Suprapubic skin (tissue), 4 donors: ENCODE results near the gene DCAF7. TPM values are rescaled to one million over a fixed set of nuclear protein-coding genes. Genes with fewer than 3 reads are reported as not detected.

Experiments used
- DNase-seq, 2 donors: peaks; one replicate each; pipeline ENCODE4 v3.0.0-alpha.2; 2019; ENCODE audit warnings: low spot score in 2 of 2
- H3K27ac ChIP-seq: fragments of 200-600 bp; sonication (generic); one replicate; pipeline ENCODE4 v1.5.1; 2019
- H3K27me3 ChIP-seq: fragments of 200-600 bp; sonication (generic); one replicate; pipeline ENCODE4 v1.5.1; 2019
- H3K36me3 ChIP-seq: fragments of 200-600 bp; sonication (generic); one replicate; pipeline ENCODE4 v1.5.1; 2019
- H3K4me1 ChIP-seq: fragments of 200-600 bp; sonication (generic); one replicate; pipeline ENCODE4 v1.5.1; 2019
- H3K4me3 ChIP-seq: fragments of 200-600 bp; sonication (generic); one replicate; pipeline ENCODE4 v1.5.1; 2019; ENCODE audit warnings: mild to moderate bottlenecking
- H3K9me3 ChIP-seq: fragments of 200-600 bp; sonication (generic); one replicate; pipeline ENCODE4 v1.5.1; 2019
- CTCF ChIP-seq, 2 donors: fragments of 200-600 bp in 1 of 2; fragments of 450-650 bp in 1 of 2; sonication (generic) in 1 of 2; IDR thresholded peaks; one replicate each; pipeline ENCODE4 v1.5.1; 2016 to 2019; ENCODE audit warnings: antibody characterized with exemption in 2 of 2, mild to moderate bottlenecking in 1 of 2, moderate library complexity in 1 of 2
- EP300 ChIP-seq: sonication (generic); formaldehyde crosslinking; IDR thresholded peaks from one replicate; pipeline ENCODE4 v1.6.1; 2017; ENCODE audit warnings: antibody characterized with exemption
- POLR2A ChIP-seq, 2 donors: fragments of 450-650 bp; IDR thresholded peaks; one replicate each; pipeline ENCODE4 v1.6.1; 2017; ENCODE audit warnings: antibody characterized with exemption in 2 of 2, mild to moderate bottlenecking in 2 of 2, moderate library complexity in 2 of 2
- POLR2AphosphoS5 ChIP-seq, 3 donors: sonication (generic); formaldehyde crosslinking; IDR thresholded peaks; one replicate each; pipeline ENCODE4 v1.6.1; 2017; ENCODE audit warnings: antibody characterized with exemption in 3 of 3
- WGBS: methylation state at CpG from one replicate; pipeline ENCODE4 v1.1.5; 2018; 5-methylcytosine and 5-hydroxymethylcytosine counted together
- total RNA-seq, 4 donors: library from RNA; depleted of rRNA; stranded (reverse); fragments of >200 nt; gene quantifications; one replicate each; pipeline ENCODE4 v1.1.0, GENCODE V29; 2016

DCAF7 gene
- total RNA-seq, 4 donors from 2014 or later = 22.4 to 30.9 (median 27.4) TPM

- H3K36me3 ChIP-seq = no peaks in the 10 kb centered on the region
- no peak for DNase-seq
- H3K4me3 ChIP-seq = no peak overlapping the region
- no peaks in the 10 kb centered on the region for H3K27me3 ChIP-seq
- no peaks in the 10 kb centered on the region for H3K9me3 ChIP-seq
- H3K27ac ChIP-seq = no peak overlapping the region
- 84% methylated on average over 8 of the region's 9 CpGs for WGBS
- TF ChIP-seq CTCF (IDR thresholded peaks at IDR 0.05) = no peak
- TF ChIP-seq EP300 = no peak
- TF ChIP-seq POLR2AphosphoS5 (IDR thresholded peaks at IDR 0.05) = no peak
- no peak for TF ChIP-seq POLR2A (IDR thresholded peaks at IDR 0.05)
- H3K4me1 ChIP-seq = peaks cover 7% of the 10 kb centered on the region
Observed at GRCh38 chr17:63546308-63547082, 3.8 kb upstream of the DCAF7 start.

GRCh38 chr17:63547083-63547523 lies 3.2 kb upstream of the DCAF7 start:
- TF ChIP-seq POLR2AphosphoS5 (IDR thresholded peaks at IDR 0.05) (no peak), EP300 (no peak), CTCF (IDR thresholded peaks at IDR 0.05) (no peak), POLR2A (IDR thresholded peaks at IDR 0.05) (no peak)
- H3K4me1 ChIP-seq = peaks cover 10% of the 10 kb centered on the region
- H3K27ac ChIP-seq = no peak overlapping the region
- no peaks in the 10 kb centered on the region for H3K27me3 ChIP-seq
- 66% methylated on average over 5 of the region's 5 CpGs for WGBS
- no peak for DNase-seq
- H3K36me3 ChIP-seq = no peaks in the 10 kb centered on the region
- no peaks in the 10 kb centered on the region for H3K9me3 ChIP-seq
- H3K4me3 ChIP-seq = no peak overlapping the region

GRCh38 chr17:63549289-63549945 lies 860 bp upstream of the DCAF7 start:
- TF ChIP-seq EP300 (no peak), CTCF (IDR thresholded peaks at IDR 0.05) (no peak), POLR2A (IDR thresholded peaks at IDR 0.05) (no peak), POLR2AphosphoS5 (IDR thresholded peaks at IDR 0.05) (no peak)
- H3K27me3 ChIP-seq = no peaks in the 10 kb centered on the region
- no peaks in the 10 kb centered on the region for H3K9me3 ChIP-seq
- WGBS = 17% methylated on average over 18 of the region's 18 CpGs
- DNase-seq = no peak
- peak overlapping the region; percentile 97 for H3K4me3 ChIP-seq
- H3K36me3 ChIP-seq = no peaks in the 10 kb centered on the region
- H3K4me1 ChIP-seq = peaks cover 33% of the 10 kb centered on the region
- H3K27ac ChIP-seq = peak overlapping the region; percentile 93

GRCh38 chr17:63550817-63551639 lies 751 bp downstream of the DCAF7 start:
- H3K27ac ChIP-seq = peak overlapping the region; percentile 93
- TF ChIP-seq EP300 = no peak
- H3K9me3 ChIP-seq = no peaks in the 10 kb centered on the region
- no peaks in the 10 kb centered on the region for H3K36me3 ChIP-seq
- H3K27me3 ChIP-seq = no peaks in the 10 kb centered on the region
- peaks cover 40% of the 10 kb centered on the region for H3K4me1 ChIP-seq
- peak overlapping the region; percentile 97 for H3K4me3 ChIP-seq
- under 1% methylated on average over 21 of the region's 32 CpGs for WGBS
- DNase-seq = no peak

- WGBS = 65% methylated on average over 6 of the region's 6 CpGs
- no peaks in the 10 kb centered on the region for H3K36me3 ChIP-seq
- no peaks in the 10 kb centered on the region for H3K9me3 ChIP-seq
- no peak for DNase-seq
- H3K27ac ChIP-seq = no peak overlapping the region
- H3K4me1 ChIP-seq = peaks cover 40% of the 10 kb centered on the region
- H3K4me3 ChIP-seq = peak overlapping the region; percentile 97
- H3K27me3 ChIP-seq = no peaks in the 10 kb centered on the region
- no peak for TF ChIP-seq EP300
- no peak for TF ChIP-seq CTCF (IDR thresholded peaks at IDR 0.05)
- no peak for TF ChIP-seq POLR2AphosphoS5 (IDR thresholded peaks at IDR 0.05)
Observed at GRCh38 chr17:63552211-63552610, 1.9 kb downstream of the DCAF7 start.
